HG03045 (cell line): ENCODE data around the gene FGF6.

Experiments used
- ATAC-seq: cut with Tn5 transposase; IDR thresholded peaks from one replicate; pipeline ENCODE4 v1.9.1; 2021; ENCODE audit warnings: mild to moderate bottlenecking, moderate library complexity; ENCODE audit not compliant: unreplicated experiment

The FGF6 gene

GRCh38 chr12:4448371-4448940, 2.8 kb upstream of the FGF6 start:
- no peak for ATAC-seq

- ATAC-seq: no peak
These were observed 1.5 kb upstream of the FGF6 start for GRCh38 chr12:4447151-4447550.

GRCh38 chr12:4446335-4446734, 720 bp upstream of the FGF6 start:
- no peak for ATAC-seq

GRCh38 chr12:4444031-4444430, 1.6 kb downstream of the FGF6 start:
- no peak for ATAC-seq

GRCh38 chr12:4443616-4444015, 2.0 kb downstream of the FGF6 start:
- ATAC-seq: no peak

GRCh38 chr12:4441355-4442335, 4.0 kb downstream of the FGF6 start:
- no peak for ATAC-seq

- ATAC-seq: no peak
These were observed 5.3 kb downstream of the FGF6 start for GRCh38 chr12:4440187-4440941.

GRCh38 chr12:4439736-4440135, 5.9 kb downstream of the FGF6 start:
- ATAC-seq: no peak

- ATAC-seq: no peak
These were observed 6.6 kb downstream of the FGF6 start for GRCh38 chr12:4438834-4439596.

GRCh38 chr12:4435537-4435936, 10.1 kb downstream of the FGF6 start:
- no peak for ATAC-seq

GRCh38 chr12:4434706-4435425, 10.7 kb downstream of the FGF6 start:
- no peak for ATAC-seq

GRCh38 chr12:4434301-4434700, 11.3 kb downstream of the FGF6 start:
- no peak for ATAC-seq

GRCh38 chr12:4433745-4434058, 11.9 kb downstream of the FGF6 start:
- no peak for ATAC-seq

GRCh38 chr12:4432878-4433744, 12.5 kb downstream of the FGF6 start:
- ATAC-seq: no peak

GRCh38 chr12:4431866-4432265, 13.7 kb downstream of the FGF6 start:
- no peak for ATAC-seq

- no peak for ATAC-seq
These were observed 14.2 kb downstream of the FGF6 start for GRCh38 chr12:4431436-4431835.

- ATAC-seq: no peak
These were observed 21.2 kb downstream of the FGF6 start for GRCh38 chr12:4424422-4424821.

GRCh38 chr12:4423528-4424195, 22.0 kb downstream of the FGF6 start:
- ATAC-seq: no peak

GRCh38 chr12:4422985-4423384, 22.6 kb downstream of the FGF6 start:
- ATAC-seq: no peak
